ENCODE data around the gene CNNM4.

CNNM4 gene

GRCh38 chr2:96760036-96760985 lies at the start of gene CNNM4:
Gene CNNM4 (plus strand): TSS chr2:96760902. CDS start chr2:96761000, 98 bp downstream.
- DNase-seq, result peak; percentile 89

GRCh38 chr2:96710985-96711384 lies 49.7 kb upstream of the CNNM4 start:
- no peak for DNase-seq

DNA sequence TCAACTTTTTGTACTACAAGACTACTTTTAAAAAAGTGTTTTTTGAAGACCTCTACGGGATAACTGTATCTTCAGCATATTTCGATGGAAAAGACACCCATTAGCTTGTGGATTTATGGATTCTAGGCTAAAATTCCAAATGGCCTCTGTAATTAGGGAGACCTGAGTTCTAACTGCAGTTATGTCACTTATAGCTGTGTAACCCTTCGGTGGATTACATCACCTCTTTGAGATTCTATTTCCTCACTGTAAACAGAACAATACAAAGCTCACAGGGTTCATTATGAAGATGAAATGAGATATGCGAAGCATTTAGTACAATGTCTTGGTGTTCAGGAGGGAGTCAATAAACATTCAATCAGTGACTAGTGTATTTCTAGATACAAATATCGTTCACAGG lies 45.0 kb upstream of the CNNM4 start:
- DNase-seq, result no peak

DNA sequence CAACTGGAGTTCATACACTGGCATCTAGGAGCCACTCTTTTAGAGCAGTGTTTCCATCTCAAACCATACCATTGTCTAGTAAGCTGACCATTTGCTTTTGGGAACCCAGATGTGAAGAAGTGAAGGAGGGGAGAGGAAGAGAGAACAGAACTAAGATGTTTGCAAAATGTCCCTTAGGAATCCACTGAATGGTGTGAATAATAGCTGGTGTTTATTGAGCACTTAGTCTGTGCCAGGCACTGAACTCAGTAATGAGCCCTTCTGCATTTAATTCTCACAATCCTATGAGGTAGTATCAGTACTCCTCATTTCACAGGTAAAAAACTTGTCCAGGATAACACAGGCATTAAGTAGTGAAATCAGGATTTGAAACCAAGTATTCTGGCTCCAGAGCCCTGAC lies 44.3 kb upstream of the CNNM4 start:
- no peak for DNase-seq

DNA sequence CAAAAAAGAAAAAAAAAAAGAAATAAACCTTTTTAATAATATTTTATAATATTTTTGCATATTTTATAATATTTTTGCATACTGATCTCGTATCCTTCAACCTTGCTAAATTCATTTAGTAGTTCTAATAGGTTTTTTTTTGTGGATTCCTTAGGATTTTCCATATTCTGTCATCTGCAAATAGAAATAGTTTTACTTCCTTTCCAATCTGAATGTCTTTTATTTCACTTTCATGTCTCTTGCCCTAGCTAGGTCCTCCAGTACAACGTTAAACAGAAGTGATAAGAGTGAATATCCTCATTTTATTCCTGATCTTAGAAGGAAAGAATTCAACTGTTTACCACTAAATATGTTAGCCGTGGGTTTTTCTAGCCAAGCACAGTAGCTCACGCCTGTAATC lies 34.6 kb upstream of the CNNM4 start:
- no peak for DNase-seq

DNA sequence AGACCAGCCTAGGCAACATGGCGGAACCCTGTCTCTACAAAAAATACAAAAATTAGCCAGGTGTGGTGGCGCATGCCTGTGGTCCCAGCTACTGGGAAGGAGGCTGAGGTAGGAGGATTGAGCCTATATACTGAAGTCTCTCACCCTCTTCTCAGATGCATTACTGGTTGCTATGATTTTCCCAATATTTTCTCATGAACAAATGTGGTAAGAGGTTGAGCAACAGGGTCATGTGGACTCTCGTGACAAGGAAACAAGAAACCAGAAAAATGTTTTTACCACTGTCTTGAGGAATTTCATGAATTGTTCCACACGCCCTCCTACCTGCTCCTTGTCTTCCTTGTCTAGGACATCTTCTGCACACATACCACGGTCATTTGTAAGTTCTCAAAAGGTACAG lies 33.3 kb upstream of the CNNM4 start:
- DNase-seq, result no peak

DNA sequence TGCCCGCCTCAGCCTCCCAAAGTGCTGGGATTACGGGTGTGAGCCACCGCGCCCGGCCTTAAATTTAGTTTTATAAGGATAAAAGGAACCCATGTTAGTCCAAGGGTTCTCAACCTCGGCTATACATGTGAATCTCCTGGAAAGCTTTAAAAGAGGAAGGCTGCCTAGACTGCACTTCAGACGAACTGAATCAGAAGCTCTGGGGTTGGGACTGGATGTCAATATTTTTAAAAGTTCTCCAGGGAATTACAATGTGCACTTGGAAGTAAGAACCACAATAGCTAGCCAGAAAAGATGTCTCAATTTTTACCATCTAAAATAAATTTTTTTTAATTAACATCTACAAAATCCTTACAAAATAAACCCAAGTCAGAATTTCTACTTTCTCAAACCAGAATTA lies 31.0 kb upstream of the CNNM4 start:
- DNase-seq, result no peak

GRCh38 chr2:96730212-96730611 lies 30.5 kb upstream of the CNNM4 start:
- no peak for DNase-seq

DNA sequence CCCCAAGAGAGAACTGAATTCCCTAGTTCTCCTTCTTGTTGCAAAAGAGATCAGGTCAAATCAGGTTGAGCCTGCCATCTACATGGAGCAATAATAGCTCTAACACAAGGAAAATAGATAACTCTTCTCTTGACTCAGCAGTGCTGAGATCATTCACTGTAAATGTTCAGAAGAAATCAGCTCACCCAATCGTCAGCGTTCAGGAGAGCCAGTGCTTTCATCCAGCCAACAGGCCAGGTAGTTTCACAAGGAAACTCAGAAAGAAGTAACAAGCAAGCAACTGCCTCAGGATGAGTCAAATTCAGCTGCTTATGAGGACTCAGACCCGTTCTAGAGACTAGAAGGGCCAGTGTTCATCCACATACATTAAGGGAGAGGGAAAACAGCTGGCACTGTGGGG lies 26.8 kb upstream of the CNNM4 start:
- DNase-seq, result no peak

- no peak for DNase-seq
Observed at GRCh38 chr2:96734880-96735583, 25.7 kb upstream of the CNNM4 start.

GRCh38 chr2:96737251-96737650 lies 23.5 kb upstream of the CNNM4 start:
- DNase-seq, result no peak

- no peak for DNase-seq
Observed at GRCh38 chr2:96737831-96738230, 22.9 kb upstream of the CNNM4 start.

- no peak for DNase-seq
Observed at GRCh38 chr2:96739076-96739632, 21.5 kb upstream of the CNNM4 start.

- peak; percentile 95 for DNase-seq
Observed at GRCh38 chr2:96739633-96740428, 20.9 kb upstream of the CNNM4 start, which contains the start of gene LMAN2L. Gene LMAN2L (minus strand): TSS chr2:96740064. CDS start chr2:96740040, 24 bp downstream.

- no peak for DNase-seq
Observed at GRCh38 chr2:96747061-96747617, 13.6 kb upstream of the CNNM4 start.

DNA sequence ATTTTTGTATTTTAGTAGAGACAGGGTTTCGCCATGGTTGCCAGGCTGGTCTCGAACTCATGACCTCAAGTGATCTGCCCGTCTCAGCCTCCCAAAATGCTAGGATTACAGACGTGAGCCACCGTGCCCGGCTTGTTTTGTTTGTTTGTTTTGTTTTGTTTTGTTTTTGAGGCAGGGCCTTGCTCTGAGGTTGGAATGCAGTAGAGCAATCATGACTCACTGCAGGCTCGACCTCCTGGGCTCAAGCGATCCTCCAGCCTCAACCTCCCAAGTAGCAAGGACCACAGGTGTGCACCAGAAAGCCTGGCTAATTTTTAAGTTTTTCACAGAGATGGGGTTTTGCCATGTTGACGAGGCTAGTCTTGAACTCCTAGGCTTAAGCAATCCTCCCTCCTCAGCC lies 8.9 kb upstream of the CNNM4 start:
- no peak for DNase-seq

DNA sequence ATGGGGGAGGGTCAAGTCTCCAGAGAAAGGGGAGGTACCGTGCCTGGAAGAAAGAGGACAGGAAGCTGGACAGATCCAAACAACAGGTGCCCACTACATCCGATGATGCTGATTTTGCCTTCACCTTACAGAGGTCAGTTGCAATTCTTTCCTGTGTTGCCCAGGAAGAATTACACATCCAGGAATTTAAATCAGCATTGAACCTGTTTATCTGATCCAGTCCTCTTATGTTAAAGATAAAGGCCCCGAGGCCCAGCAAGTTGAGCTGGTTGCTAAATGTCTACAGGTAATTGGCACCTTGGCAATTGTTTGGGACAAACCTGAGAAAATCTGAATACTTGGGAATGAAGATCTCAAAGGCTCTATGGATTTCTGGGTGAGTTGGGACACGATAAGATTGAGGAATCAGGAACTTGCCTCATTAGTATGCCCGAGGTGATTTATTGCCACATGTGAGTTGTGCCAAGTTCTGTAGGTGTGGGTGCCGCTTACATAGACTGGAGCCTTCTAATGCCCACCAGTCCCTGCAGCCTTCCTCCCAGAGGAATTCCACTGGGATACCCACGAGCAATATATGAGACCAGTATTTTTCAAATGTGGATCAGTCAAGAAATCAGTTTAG lies 6.9 kb upstream of the CNNM4 start:
- DNase-seq, result no peak

GRCh38 chr2:96754317-96754716 lies 6.4 kb upstream of the CNNM4 start:
- DNase-seq, result no peak

DNA sequence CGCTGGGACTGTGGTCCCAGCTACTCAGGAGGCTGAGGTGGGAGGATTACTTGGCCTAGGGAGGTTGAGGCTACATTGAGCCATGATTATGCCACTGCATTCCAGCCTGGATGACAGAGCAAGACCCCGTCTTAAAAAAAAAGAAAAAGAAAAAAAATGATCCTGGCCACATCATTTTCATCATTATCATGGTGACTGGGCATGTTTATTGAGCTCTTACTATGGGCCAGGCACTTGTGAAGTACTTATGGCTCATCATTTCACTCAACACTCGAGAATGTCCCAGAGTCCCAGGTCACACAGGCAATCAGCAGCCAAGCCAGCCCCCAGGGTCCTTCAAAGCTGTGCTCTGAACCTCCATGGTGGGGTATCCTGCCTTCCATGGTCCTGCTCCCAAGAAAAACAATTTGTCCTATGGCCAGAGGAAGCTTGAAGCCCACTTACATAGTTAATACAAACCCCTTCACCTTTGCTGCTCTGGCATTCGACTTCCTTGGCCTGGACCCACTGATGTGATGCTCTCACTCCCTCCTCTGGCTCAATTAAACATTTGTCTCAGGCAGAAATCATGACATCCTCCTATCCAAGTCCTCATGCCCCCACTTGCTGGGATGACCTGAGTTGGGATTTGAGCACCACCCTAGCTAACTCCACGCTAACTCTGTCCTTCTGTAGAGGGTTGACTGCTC lies 3.8 kb upstream of the CNNM4 start:
- no peak for DNase-seq

- DNase-seq, result no peak
Observed at GRCh38 chr2:96757477-96757860, 3.2 kb upstream of the CNNM4 start.

GRCh38 chr2:96758987-96759386 lies 1.7 kb upstream of the CNNM4 start:
- no peak for DNase-seq
